ENCODE results near the gene PHAF1.

GRCh38 chr16:67089101-67089500 lies 20.6 kb upstream of the PHAF1 start:
- TF ChIP-seq CTCF (IDR thresholded peaks at IDR 0.05), result no peak
- no peak for TF ChIP-seq POLR2A (IDR thresholded peaks at IDR 0.05)
